ENCODE measurements around the gene ACTRT2.

ACTRT2 gene

GRCh38 chr1:2990376-2991115 is 30.7 kb upstream of the ACTRT2 start:
- no peak overlapping the region for H3K27ac ChIP-seq (ENCODE audit: low read depth, low read length)
- H3K4me3 ChIP-seq (ENCODE audit: low read depth in 1 of 5, low read length in 5 of 5), result no peak overlapping the region
- peaks cover 4 to 15% (median 14%) of the 10 kb centered on the region in 5 donors for H3K9me3 ChIP-seq (ENCODE audit: control insufficient read depth in 5 of 5, low read length in 5 of 5)
- H3K4me1 ChIP-seq (ENCODE audit: control insufficient read depth in 5 of 5, insufficient read depth in 5 of 5, low read length in 5 of 5), result no peaks in the 10 kb centered on the region
- no peaks in the 10 kb centered on the region for H3K36me3 ChIP-seq (ENCODE audit: control insufficient read depth in 5 of 5, insufficient read depth in 5 of 5, low read length in 5 of 5)
- peaks cover 4 to 22% (median 14%) of the 10 kb centered on the region in 5 donors for H3K27me3 ChIP-seq (ENCODE audit: control insufficient read depth in 5 of 5, insufficient read depth in 4 of 5, low read length in 5 of 5)
- H3K9ac ChIP-seq (ENCODE audit: low read length in 5 of 5), result no peak overlapping the region

GRCh38 chr1:2991753-2992495 is 29.3 kb upstream of the ACTRT2 start:
- peaks cover 4 to 21% (median 17%) of the 10 kb centered on the region in 5 donors for H3K9me3 ChIP-seq (ENCODE audit: control insufficient read depth in 5 of 5, low read length in 5 of 5)
- no peaks in the 10 kb centered on the region for H3K36me3 ChIP-seq (ENCODE audit: control insufficient read depth in 5 of 5, insufficient read depth in 5 of 5, low read length in 5 of 5)
- no peak overlapping the region for H3K9ac ChIP-seq (ENCODE audit: low read length in 5 of 5)
- no peaks in the 10 kb centered on the region for H3K4me1 ChIP-seq (ENCODE audit: control insufficient read depth in 5 of 5, insufficient read depth in 5 of 5, low read length in 5 of 5)
- H3K4me3 ChIP-seq (ENCODE audit: low read depth in 1 of 5, low read length in 5 of 5), result no peak overlapping the region
- H3K27ac ChIP-seq (ENCODE audit: low read depth, low read length), result no peak overlapping the region
- H3K27me3 ChIP-seq (ENCODE audit: control insufficient read depth in 5 of 5, insufficient read depth in 4 of 5, low read length in 5 of 5), result peaks cover 4 to 19% (median 11%) of the 10 kb centered on the region in 5 donors

GRCh38 chr1:2998503-2999100 is 22.7 kb upstream of the ACTRT2 start:
- no peak overlapping the region for H3K9ac ChIP-seq (ENCODE audit: low read length in 5 of 5)
- H3K27me3 ChIP-seq (ENCODE audit: control insufficient read depth in 5 of 5, insufficient read depth in 4 of 5, low read length in 5 of 5), result peaks cover 4 to 34% (median 27%) of the 10 kb centered on the region in 5 donors
- no peaks in the 10 kb centered on the region for H3K36me3 ChIP-seq (ENCODE audit: control insufficient read depth in 5 of 5, insufficient read depth in 5 of 5, low read length in 5 of 5)
- peaks cover 0 to 5% (median 0%) of the 10 kb centered on the region in 5 donors for H3K4me1 ChIP-seq (ENCODE audit: control insufficient read depth in 5 of 5, insufficient read depth in 5 of 5, low read length in 5 of 5)
- H3K4me3 ChIP-seq (ENCODE audit: low read depth in 1 of 5, low read length in 5 of 5), result no peak overlapping the region
- H3K9me3 ChIP-seq (ENCODE audit: control insufficient read depth in 5 of 5, low read length in 5 of 5), result peaks cover 4 to 28% (median 13%) of the 10 kb centered on the region in 5 donors
- no peak overlapping the region for H3K27ac ChIP-seq (ENCODE audit: low read depth, low read length)

DNA sequence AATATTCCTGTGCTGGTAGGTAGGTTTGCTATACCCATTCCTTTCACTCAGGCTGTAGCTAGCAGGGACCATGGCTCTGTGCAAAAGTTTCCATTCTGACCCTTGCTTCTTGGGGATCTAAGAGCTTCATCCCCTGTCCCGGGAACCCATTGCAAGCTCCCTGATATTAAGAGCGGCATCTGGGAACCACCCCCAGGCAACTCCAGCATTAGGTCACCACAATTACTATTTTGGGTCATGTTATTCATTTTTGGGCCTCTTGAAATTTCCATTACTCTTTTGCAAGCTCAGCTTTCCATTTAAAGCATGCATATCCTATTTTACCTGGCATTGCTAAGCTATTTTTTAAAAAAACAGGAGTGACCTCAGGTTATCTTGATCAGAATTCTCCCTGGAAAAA is 22.1 kb upstream of the ACTRT2 start:
- Histone ChIP-seq H3K4me1 (ENCODE audit: control insufficient read depth in 5 of 5, insufficient read depth in 5 of 5, low read length in 5 of 5) (peaks cover 0 to 5% (median 0%) of the 10 kb centered on the region in 5 donors), H3K27ac (ENCODE audit: low read depth, low read length) (no peak overlapping the region), H3K9me3 (ENCODE audit: control insufficient read depth in 5 of 5, low read length in 5 of 5) (peaks cover 4 to 23% (median 10%) of the 10 kb centered on the region in 5 donors), H3K4me3 (ENCODE audit: low read depth in 1 of 5, low read length in 5 of 5) (no peak overlapping the region), H3K9ac (ENCODE audit: low read length in 5 of 5) (no peak overlapping the region), H3K27me3 (ENCODE audit: control insufficient read depth in 5 of 5, insufficient read depth in 4 of 5, low read length in 5 of 5) (peaks cover 4 to 39% (median 32%) of the 10 kb centered on the region in 5 donors), H3K36me3 (ENCODE audit: control insufficient read depth in 5 of 5, insufficient read depth in 5 of 5, low read length in 5 of 5) (no peaks in the 10 kb centered on the region)

GRCh38 chr1:2999571-2999970 is 21.7 kb upstream of the ACTRT2 start:
- Histone ChIP-seq H3K9ac (ENCODE audit: low read length in 5 of 5) (no peak overlapping the region), H3K27ac (ENCODE audit: low read depth, low read length) (no peak overlapping the region), H3K36me3 (ENCODE audit: control insufficient read depth in 5 of 5, insufficient read depth in 5 of 5, low read length in 5 of 5) (no peaks in the 10 kb centered on the region), H3K4me3 (ENCODE audit: low read depth in 1 of 5, low read length in 5 of 5) (no peak overlapping the region), H3K27me3 (ENCODE audit: control insufficient read depth in 5 of 5, insufficient read depth in 4 of 5, low read length in 5 of 5) (peaks cover 8 to 43% (median 36%) of the 10 kb centered on the region in 5 donors), H3K9me3 (ENCODE audit: control insufficient read depth in 5 of 5, low read length in 5 of 5) (peaks cover 0 to 18% (median 5%) of the 10 kb centered on the region in 5 donors), H3K4me1 (ENCODE audit: control insufficient read depth in 5 of 5, insufficient read depth in 5 of 5, low read length in 5 of 5) (peaks cover 0 to 5% (median 0%) of the 10 kb centered on the region in 5 donors)

DNA sequence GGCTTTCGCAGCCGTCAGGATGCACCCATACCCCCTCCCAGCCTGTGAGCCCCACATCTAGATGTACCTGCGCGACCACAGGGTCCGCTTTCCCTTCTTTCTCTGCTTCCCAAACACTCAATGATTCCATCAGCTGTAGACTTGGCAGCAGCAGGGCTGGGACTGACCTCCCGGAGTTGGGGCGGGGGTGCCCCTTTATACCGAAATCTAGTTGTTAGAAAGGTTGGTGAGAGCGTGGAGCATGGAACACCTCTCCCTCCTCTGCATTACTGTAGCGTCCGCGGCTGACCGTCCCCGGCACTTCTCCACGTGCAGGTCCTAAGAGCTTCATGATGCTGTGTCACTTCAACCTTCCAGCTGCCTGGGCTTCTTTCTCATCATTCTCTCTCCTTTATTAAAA is 21.1 kb upstream of the ACTRT2 start:
- H3K27me3 ChIP-seq (ENCODE audit: control insufficient read depth in 5 of 5, insufficient read depth in 4 of 5, low read length in 5 of 5), result peaks cover 12 to 49% (median 42%) of the 10 kb centered on the region in 5 donors
- H3K9ac ChIP-seq (ENCODE audit: low read length in 5 of 5), result no peak overlapping the region
- H3K4me3 ChIP-seq (ENCODE audit: low read depth in 1 of 5, low read length in 5 of 5), result no peak overlapping the region
- peaks cover 0 to 5% (median 0%) of the 10 kb centered on the region in 5 donors for H3K4me1 ChIP-seq (ENCODE audit: control insufficient read depth in 5 of 5, insufficient read depth in 5 of 5, low read length in 5 of 5)
- peaks cover 0 to 17% (median 3%) of the 10 kb centered on the region in 5 donors for H3K9me3 ChIP-seq (ENCODE audit: control insufficient read depth in 5 of 5, low read length in 5 of 5)
- no peak overlapping the region for H3K27ac ChIP-seq (ENCODE audit: low read depth, low read length)
- H3K36me3 ChIP-seq (ENCODE audit: control insufficient read depth in 5 of 5, insufficient read depth in 5 of 5, low read length in 5 of 5), result no peaks in the 10 kb centered on the region

DNA sequence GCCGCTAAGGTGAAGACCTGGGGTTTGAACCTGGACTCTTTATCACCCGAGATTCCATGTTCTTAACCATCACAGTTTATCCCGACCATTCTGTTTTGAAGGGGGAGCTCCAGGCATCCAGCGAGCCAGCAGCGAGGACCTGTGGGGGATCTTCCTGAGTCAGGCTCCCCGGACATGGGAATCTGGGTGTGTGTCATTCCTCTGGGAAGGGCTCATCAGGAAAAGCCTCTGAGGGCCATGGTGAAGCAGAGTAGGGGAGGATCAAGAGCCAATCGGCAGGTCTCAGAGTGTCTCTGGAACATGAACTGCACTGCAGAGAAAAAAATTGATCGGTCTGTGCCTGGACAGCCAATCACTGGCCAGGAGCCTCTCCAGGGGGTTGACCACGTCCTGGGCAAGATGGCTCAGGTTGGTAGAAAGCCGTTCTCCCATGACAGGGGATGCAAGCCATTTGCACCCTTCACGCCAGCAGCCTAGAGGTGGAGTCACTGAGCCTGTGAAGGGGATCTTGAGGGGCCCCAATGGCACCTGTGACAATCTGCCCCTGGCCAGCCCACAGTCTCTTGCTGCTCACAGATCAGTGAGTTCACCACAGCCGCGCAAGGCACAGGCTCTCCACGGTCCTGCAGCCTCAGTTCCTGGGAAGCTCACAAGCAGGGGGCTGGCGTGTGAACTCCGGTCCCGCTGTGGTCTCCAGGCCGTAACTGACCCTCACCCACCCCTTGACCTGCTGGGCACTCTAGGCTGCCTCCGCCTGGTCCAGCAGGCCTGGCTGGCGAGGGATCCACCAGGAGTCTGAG is 20.4 kb upstream of the ACTRT2 start:
- Histone ChIP-seq H3K4me1 (ENCODE audit: control insufficient read depth in 5 of 5, insufficient read depth in 5 of 5, low read length in 5 of 5) (peaks cover 0 to 9% (median 0%) of the 10 kb centered on the region in 5 donors), H3K9ac (ENCODE audit: low read length in 5 of 5) (no peak overlapping the region), H3K9me3 (ENCODE audit: control insufficient read depth in 5 of 5, low read length in 5 of 5) (peaks cover 0 to 14% (median 0%) of the 10 kb centered on the region in 5 donors), H3K36me3 (ENCODE audit: control insufficient read depth in 5 of 5, insufficient read depth in 5 of 5, low read length in 5 of 5) (no peaks in the 10 kb centered on the region), H3K27me3 (ENCODE audit: control insufficient read depth in 5 of 5, insufficient read depth in 4 of 5, low read length in 5 of 5) (peaks cover 12 to 53% (median 42%) of the 10 kb centered on the region in 5 donors), H3K4me3 (ENCODE audit: low read depth in 1 of 5, low read length in 5 of 5) (no peak overlapping the region), H3K27ac (ENCODE audit: low read depth, low read length) (no peak overlapping the region)

DNA sequence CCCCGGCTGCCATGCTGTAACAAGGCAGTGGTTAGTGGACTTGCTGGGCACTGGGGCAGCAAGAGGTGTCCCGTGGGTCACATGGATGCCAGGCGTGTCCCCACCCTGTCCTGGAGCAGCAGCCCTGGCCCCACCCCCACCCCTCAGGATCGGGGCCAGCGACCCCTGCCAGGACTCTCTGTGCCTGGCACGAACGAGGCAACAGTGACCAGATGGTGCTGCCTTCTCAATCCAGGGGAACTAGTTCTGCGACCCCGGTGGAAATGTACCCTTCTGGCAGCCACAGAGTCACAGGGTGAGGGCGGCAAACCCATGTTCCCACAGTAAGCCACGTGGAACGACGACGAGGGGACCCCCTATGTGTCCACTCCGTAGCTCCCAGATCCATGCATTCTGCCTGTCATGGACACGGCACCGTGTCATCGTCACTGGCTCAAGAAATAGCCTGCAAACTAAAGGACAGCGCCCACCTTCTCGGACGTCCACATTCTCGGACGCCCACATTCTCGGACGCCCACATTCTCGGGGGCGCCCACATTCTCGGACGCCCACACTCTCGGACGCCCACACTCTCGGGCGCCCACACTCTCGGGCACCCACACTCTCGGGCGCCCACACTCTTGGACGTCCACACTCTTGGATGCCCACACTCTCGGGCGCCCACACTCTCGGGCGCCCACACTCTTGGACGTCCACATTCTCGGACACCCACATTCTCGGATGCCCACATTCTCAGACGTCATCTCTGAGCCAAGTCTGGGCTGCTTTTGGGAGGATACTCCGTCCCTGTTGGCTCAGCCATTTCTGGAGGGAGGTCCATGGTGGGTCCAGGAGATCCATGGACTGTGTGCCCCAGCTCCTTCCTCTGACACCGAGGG is 19.6 kb upstream of the ACTRT2 start:
- H3K4me3 ChIP-seq (ENCODE audit: low read depth in 1 of 5, low read length in 5 of 5), result no peak overlapping the region
- no peak overlapping the region for H3K27ac ChIP-seq (ENCODE audit: low read depth, low read length)
- peaks cover 0 to 10% (median 0%) of the 10 kb centered on the region in 5 donors for H3K4me1 ChIP-seq (ENCODE audit: control insufficient read depth in 5 of 5, insufficient read depth in 5 of 5, low read length in 5 of 5)
- H3K9me3 ChIP-seq (ENCODE audit: control insufficient read depth in 5 of 5, low read length in 5 of 5), result peaks cover 0 to 10% (median 0%) of the 10 kb centered on the region in 5 donors
- no peaks in the 10 kb centered on the region for H3K36me3 ChIP-seq (ENCODE audit: control insufficient read depth in 5 of 5, insufficient read depth in 5 of 5, low read length in 5 of 5)
- H3K9ac ChIP-seq (ENCODE audit: low read length in 5 of 5), result no peak overlapping the region
- peaks cover 12 to 53% (median 42%) of the 10 kb centered on the region in 5 donors for H3K27me3 ChIP-seq (ENCODE audit: control insufficient read depth in 5 of 5, insufficient read depth in 4 of 5, low read length in 5 of 5)
